SK-N-SH (cell line): ENCODE data around the gene MLX. TPM values are rescaled to one million over a fixed set of nuclear protein-coding genes. Genes with fewer than 3 reads are reported as not detected.

Experiments used
- CTCF ChIA-PET: fragments of 300-600, 350-600 bp; formaldehyde crosslinking; extraction: SDS; loops from one replicate; lab custom pipeline; 2021; lab: Yijun Ruan, JAX
- POLR2A ChIA-PET: fragments of 350-600 bp; sonication (Branson Sonifier 250); formaldehyde crosslinking; extraction: SDS; loops from one replicate; lab custom pipeline; 2020; ENCODE audit warnings: antibody characterized with exemption, inconsistent platforms; lab: Yijun Ruan, JAX
- DNase-seq: peaks from one replicate; pipeline ENCODE4 v3.0.0; 2012
- H2AFZ ChIP-seq: fragments of 200-600 bp; sonication (generic); 2 replicates; pipeline ENCODE4 v1.8.1; 2016; ENCODE audit warnings: antibody characterized with exemption, mild to moderate bottlenecking, low read depth
- H3F3A ChIP-seq: fragments of 200-600 bp; sonication (generic); replicated peaks from 2 replicates; pipeline ENCODE3; 2016; ENCODE audit warnings: antibody characterized with exemption, mild to moderate bottlenecking; ENCODE audit not compliant: insufficient read depth
- H3K27ac ChIP-seq, 2 experiments: fragments of 200-500 bp in 1 of 2; fragments of 200-600 bp in 1 of 2; sonication (Bioruptor generic) in 1 of 2; sonication (generic), shearing (Covaris generic) in 1 of 2; 2 replicates each; pipeline versions ENCODE4 v1.5.1 to v1.6.1; 2014 to 2016; ENCODE audit warnings: low read depth in 2 of 2, inconsistent platforms in 1 of 2, low read length in 1 of 2, mild to moderate bottlenecking in 1 of 2, mixed read lengths in 1 of 2
- H3K27me3 ChIP-seq: fragments of 200-600 bp; sonication (generic), shearing (Covaris generic); 2 replicates; pipeline ENCODE4 v1.6.1; 2016; ENCODE audit warnings: mixed run types; ENCODE audit not compliant: insufficient read depth
- H3K36me3 ChIP-seq, 2 experiments: fragments of 200-500 bp in 1 of 2; fragments of 200-600 bp in 1 of 2; sonication (Bioruptor generic) in 1 of 2; sonication (generic) in 1 of 2; replicated peaks in 1 of 2; 2 replicates each; pipeline versions ENCODE3 to v1.5.1; 2014 to 2016; ENCODE audit warnings: low read length in 1 of 2, mild to moderate bottlenecking in 1 of 2; ENCODE audit not compliant: insufficient read depth in 2 of 2, control insufficient read depth in 1 of 2
- H3K4me1 ChIP-seq, 2 experiments: fragments of 200-500 bp in 1 of 2; fragments of 200-600 bp in 1 of 2; sonication (Bioruptor generic) in 1 of 2; sonication (generic), shearing (Covaris generic) in 1 of 2; 2 replicates each; pipeline versions ENCODE4 v1.5.1 to v1.6.1; 2014 to 2016; ENCODE audit warnings: low read depth in 1 of 2, low read length in 1 of 2, mixed run types in 1 of 2; ENCODE audit not compliant: insufficient read depth in 2 of 2, control insufficient read depth in 1 of 2
- H3K4me2 ChIP-seq: fragments of 200-600 bp; sonication (generic), shearing (Covaris generic); 2 replicates; pipeline ENCODE4 v1.6.1; 2017; ENCODE audit warnings: mixed run types
- H3K4me3 ChIP-seq, 2 experiments: fragments of 200-500 bp in 1 of 2; fragments of 200-600 bp in 1 of 2; sonication (Bioruptor generic) in 1 of 2; sonication (generic), shearing (Covaris generic) in 1 of 2; 2 replicates each; pipeline versions ENCODE4 v1.5.1 to v1.8.1; 2014 to 2016; ENCODE audit warnings: low read depth in 2 of 2, inconsistent platforms in 1 of 2, low read length in 1 of 2, mild to moderate bottlenecking in 1 of 2, mixed read lengths in 1 of 2, moderate library complexity in 1 of 2
- H3K79me2 ChIP-seq: fragments of 200-600 bp; sonication (generic); 2 replicates; pipeline ENCODE4 v1.8.1; 2017; ENCODE audit warnings: mild to moderate bottlenecking; ENCODE audit not compliant: insufficient read depth
- H3K9ac ChIP-seq: fragments of 200-600 bp; sonication (generic); 2 replicates; pipeline ENCODE4 v1.6.1; 2017; ENCODE audit warnings: mixed run types
- H3K9me2 ChIP-seq: fragments of 200-600 bp; sonication (generic); 2 replicates; pipeline ENCODE4 v1.6.1; 2017; ENCODE audit warnings: mixed run types
- H3K9me3 ChIP-seq: fragments of 200-600 bp; sonication (generic); 2 replicates; pipeline ENCODE4 v1.6.1; 2017; ENCODE audit warnings: mixed run types, mild to moderate bottlenecking, moderate library complexity
- H4K20me1 ChIP-seq: fragments of 200-600 bp; sonication (generic); 2 replicates; pipeline ENCODE4 v1.6.1; 2017; ENCODE audit warnings: mild to moderate bottlenecking, mixed run types; ENCODE audit not compliant: insufficient read depth
- ELF1 ChIP-seq: IDR thresholded peaks from 2 replicates; pipeline ENCODE4 v1.4.0; 2012
- FOSL2 ChIP-seq: IDR thresholded peaks from 2 replicates; pipeline ENCODE4 v1.4.0; 2012; ENCODE audit warnings: low read depth, mild to moderate bottlenecking, moderate library complexity, borderline replicate concordance
- FOXJ3 ChIP-seq: sonication (generic); formaldehyde crosslinking; IDR thresholded peaks from 2 replicates; pipeline ENCODE4 v1.5.1; 2020; ENCODE audit warnings: mild to moderate bottlenecking, missing genetic modification reagents
- FOXM1 ChIP-seq: IDR thresholded peaks from 2 replicates; pipeline ENCODE4 v1.4.0; 2012; ENCODE audit warnings: low read depth, mild to moderate bottlenecking
- MXI1 ChIP-seq: IDR thresholded peaks from 2 replicates; pipeline ENCODE4 v1.6.1; 2012; ENCODE audit warnings: mild to moderate bottlenecking, low read depth, low read length, improper control_type of control experiment
- NFIC ChIP-seq: IDR thresholded peaks from 2 replicates; pipeline ENCODE4 v1.4.0; 2012; ENCODE audit warnings: borderline replicate concordance
- RCOR1 ChIP-seq: fragments of 150-350 bp; IDR thresholded peaks from 2 replicates; pipeline ENCODE4 v1.6.1; 2017; ENCODE audit warnings: antibody characterized with exemption, low read length
- RFX5 ChIP-seq: IDR thresholded peaks from 2 replicates; pipeline ENCODE4 v1.6.1; 2012; ENCODE audit warnings: mild to moderate bottlenecking, improper control_type of control experiment, low read length
- RXRA ChIP-seq: IDR thresholded peaks from 2 replicates; pipeline ENCODE4 v1.4.0; 2012; ENCODE audit warnings: low read depth, mild to moderate bottlenecking, borderline replicate concordance
- TAF1 ChIP-seq: IDR thresholded peaks from 2 replicates; pipeline ENCODE4 v1.6.1; 2012; ENCODE audit warnings: low read depth, mild to moderate bottlenecking, low read length, moderate library complexity, borderline replicate concordance
- TCF12 ChIP-seq: IDR thresholded peaks from 2 replicates; pipeline ENCODE4 v1.4.0; 2012
- TEAD4 ChIP-seq: IDR thresholded peaks from 2 replicates; pipeline ENCODE4 v1.4.0; 2012; ENCODE audit warnings: mild to moderate bottlenecking, borderline replicate concordance; ENCODE audit not compliant: insufficient read depth
- YY1 ChIP-seq: IDR thresholded peaks from 2 replicates; pipeline ENCODE4 v1.4.0; 2012; ENCODE audit warnings: low read depth, mild to moderate bottlenecking
- WGBS: methylation state at CpG from one replicate; pipeline ENCODE4 v1.1.6; 2017; ENCODE audit warnings: low lambda C conversion rate; 5-methylcytosine and 5-hydroxymethylcytosine counted together
- polyA plus RNA-seq, 3 experiments: library from polyadenylated mRNA; depleted of rRNA; stranded (reverse); fragments of >200 nt; gene quantifications; 2 replicates each; pipeline ENCODE4 v1.2.3, GENCODE V29; 2012
- TF ChIP-seq, protein P1 (sequence below): fragments of 150-350 bp; IDR thresholded peaks from 2 replicates; pipeline ENCODE4 v1.6.1; 2016; ENCODE audit warnings: mild to moderate bottlenecking, low read depth, low read length
- TF ChIP-seq, protein P2 (sequence below): IDR thresholded peaks from 2 replicates; pipeline ENCODE4 v1.4.0; 2012; ENCODE audit warnings: low read depth, borderline replicate concordance
- TF ChIP-seq, protein P3 (sequence below): IDR thresholded peaks from 2 replicates; pipeline ENCODE4 v1.4.0; 2012; ENCODE audit warnings: low read depth

Gene MLX
- polyA plus RNA-seq, 1 of the 3 experiments (the other 2 are of a cell fraction): 44.5 TPM

DNA sequence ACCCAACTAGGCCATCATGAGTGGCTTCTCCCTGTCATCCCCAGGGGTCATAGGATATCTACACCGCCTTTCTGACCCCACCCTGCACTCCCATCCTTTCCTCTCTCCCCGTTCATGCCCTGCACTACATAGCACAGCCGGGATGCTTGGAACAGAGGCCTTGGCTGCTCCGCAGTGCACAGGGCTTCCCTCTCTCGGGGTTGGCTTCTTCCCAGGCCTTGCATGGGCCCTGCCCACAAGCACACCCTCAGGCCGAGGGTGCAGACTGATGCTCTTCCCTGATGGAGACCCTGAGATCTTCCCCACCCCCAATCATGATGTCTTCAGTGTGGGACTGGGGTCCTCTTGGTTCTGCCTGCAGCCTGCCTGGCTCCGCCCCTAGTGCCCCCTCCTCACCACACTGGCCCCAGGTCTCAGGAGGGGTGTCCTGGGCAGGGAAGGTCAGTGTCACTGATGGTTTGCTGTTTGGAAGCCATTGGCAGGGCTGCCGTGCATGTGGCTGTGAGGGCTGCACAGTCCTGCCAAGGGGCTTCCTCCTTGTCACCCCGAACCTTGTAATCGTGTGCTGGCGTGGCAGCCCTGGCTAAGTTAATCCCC lies 45.1 kb upstream of the MLX start (continued):
- TF ChIP-seq, protein P1, sequence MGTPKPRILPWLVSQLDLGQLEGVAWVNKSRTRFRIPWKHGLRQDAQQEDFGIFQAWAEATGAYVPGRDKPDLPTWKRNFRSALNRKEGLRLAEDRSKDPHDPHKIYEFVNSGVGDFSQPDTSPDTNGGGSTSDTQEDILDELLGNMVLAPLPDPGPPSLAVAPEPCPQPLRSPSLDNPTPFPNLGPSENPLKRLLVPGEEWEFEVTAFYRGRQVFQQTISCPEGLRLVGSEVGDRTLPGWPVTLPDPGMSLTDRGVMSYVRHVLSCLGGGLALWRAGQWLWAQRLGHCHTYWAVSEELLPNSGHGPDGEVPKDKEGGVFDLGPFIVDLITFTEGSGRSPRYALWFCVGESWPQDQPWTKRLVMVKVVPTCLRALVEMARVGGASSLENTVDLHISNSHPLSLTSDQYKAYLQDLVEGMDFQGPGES: no peak
- TF ChIP-seq RCOR1: no peak
- no peak for TF ChIP-seq NFIC
- no peak for TF ChIP-seq RXRA
- TF ChIP-seq, protein P2, sequence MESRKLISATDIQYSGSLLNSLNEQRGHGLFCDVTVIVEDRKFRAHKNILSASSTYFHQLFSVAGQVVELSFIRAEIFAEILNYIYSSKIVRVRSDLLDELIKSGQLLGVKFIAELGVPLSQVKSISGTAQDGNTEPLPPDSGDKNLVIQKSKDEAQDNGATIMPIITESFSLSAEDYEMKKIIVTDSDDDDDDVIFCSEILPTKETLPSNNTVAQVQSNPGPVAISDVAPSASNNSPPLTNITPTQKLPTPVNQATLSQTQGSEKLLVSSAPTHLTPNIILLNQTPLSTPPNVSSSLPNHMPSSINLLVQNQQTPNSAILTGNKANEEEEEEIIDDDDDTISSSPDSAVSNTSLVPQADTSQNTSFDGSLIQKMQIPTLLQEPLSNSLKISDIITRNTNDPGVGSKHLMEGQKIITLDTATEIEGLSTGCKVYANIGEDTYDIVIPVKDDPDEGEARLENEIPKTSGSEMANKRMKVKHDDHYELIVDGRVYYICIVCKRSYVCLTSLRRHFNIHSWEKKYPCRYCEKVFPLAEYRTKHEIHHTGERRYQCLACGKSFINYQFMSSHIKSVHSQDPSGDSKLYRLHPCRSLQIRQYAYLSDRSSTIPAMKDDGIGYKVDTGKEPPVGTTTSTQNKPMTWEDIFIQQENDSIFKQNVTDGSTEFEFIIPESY: no peak
- no peak for TF ChIP-seq TAF1
- TF ChIP-seq MXI1: no peak
- no peak for TF ChIP-seq FOXM1
- TF ChIP-seq YY1: no peak
- TF ChIP-seq, protein P3, sequence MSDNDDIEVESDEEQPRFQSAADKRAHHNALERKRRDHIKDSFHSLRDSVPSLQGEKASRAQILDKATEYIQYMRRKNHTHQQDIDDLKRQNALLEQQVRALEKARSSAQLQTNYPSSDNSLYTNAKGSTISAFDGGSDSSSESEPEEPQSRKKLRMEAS: no peak
- TF ChIP-seq FOSL2: no peak
- TF ChIP-seq RFX5: no peak

DNA sequence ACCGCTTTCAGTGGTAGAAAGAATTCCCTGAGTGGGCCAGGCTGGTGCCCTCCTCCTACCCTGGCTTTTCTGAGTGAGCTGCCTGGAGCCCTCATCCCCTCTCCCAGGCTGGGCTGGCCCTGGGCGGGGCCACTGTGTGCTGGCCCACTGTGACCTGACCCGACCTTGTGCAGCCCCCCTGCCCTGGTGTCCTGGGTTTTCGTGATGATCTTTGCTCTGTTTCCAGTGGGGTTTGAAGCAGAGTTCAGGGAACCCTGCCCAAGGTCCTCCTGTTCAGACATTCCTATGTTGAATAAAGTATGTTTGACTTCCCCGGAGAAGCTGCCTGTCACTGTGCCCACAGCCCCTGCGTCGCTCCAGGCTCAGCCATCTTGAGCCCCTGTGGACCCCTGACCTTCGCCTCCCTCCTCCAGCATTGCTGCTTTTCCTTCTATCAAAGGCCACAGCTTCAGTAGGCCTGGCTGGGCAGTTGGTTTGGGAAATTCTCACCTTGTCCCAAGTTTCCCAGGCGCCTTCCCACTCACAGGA lies 44.6 kb upstream of the MLX start:
- Histone ChIP-seq H3K9me3 (no peaks in the 10 kb centered on the region), H3F3A (peaks cover 68% of the 10 kb centered on the region), H3K27ac (peak overlapping the region; percentile 92 to 100), H3K9ac (0 out of 2 replicates have a peak overlapping the region, but pooled peaks have one; percentile 19), H3K4me3 (no peak overlapping the region), H3K27me3 (no peaks in the 10 kb centered on the region), H3K4me1 (peaks cover 42 to 56% of the 10 kb centered on the region in 2 experiments), H2AFZ (no peak overlapping the region), H3K36me3 (no peaks in the 10 kb centered on the region), H3K79me2 (peaks cover 16% of the 10 kb centered on the region), H3K4me2 (peak overlapping the region; percentile 81), H3K9me2 (no peaks in the 10 kb centered on the region), H4K20me1 (no peaks in the 10 kb centered on the region)
- no peak for TF ChIP-seq ELF1
- TF ChIP-seq TEAD4: no peak
- no peak for TF ChIP-seq TCF12
- no peak for TF ChIP-seq FOXJ3 (CRISPR knock-in tag)
- ChIA-PET CTCF (interaction anchor here (0.9 kb wide), 1 partner anchor 27 kb away, joined by 3 read pairs; no protein-coding TSS in a partner anchor), POLR2A (no interaction called here)
- 79% methylated on average over 7 of the region's 9 CpGs for WGBS
- no peak for DNase-seq
